Loucy (cell line): ENCODE data around the gene CD2AP.
"Not testable (repeated sequence)": the region's sequence is repeated elsewhere in the genome, so short reads cannot be mapped to it uniquely, and the experiment has no call there.

Source experiments
- H2AFZ ChIP-seq: fragments of 200-600 bp; sonication (generic); 2 replicates; pipeline ENCODE4 v1.6.0; 2016; ENCODE audit warnings: antibody characterized with exemption, mild to moderate bottlenecking, low read length, moderate library complexity
- H3F3A ChIP-seq: fragments of 200-600 bp; 2 replicates; pipeline ENCODE4 v1.6.0; 2016; ENCODE audit warnings: antibody characterized with exemption, low read depth, mild to moderate bottlenecking
- H3K27me3 ChIP-seq: fragments of 200-600 bp; sonication (generic); 2 replicates; pipeline ENCODE4 v1.6.1; 2014; ENCODE audit warnings: low read length, mild to moderate bottlenecking; ENCODE audit not compliant: insufficient read depth, poor library complexity, severe bottlenecking
- H3K36me3 ChIP-seq: fragments of 200-600 bp; sonication (generic); 2 replicates; pipeline ENCODE4 v1.6.1; 2016; ENCODE audit warnings: low read length; ENCODE audit not compliant: insufficient read depth
- H3K4me1 ChIP-seq: fragments of 200-600 bp; sonication (generic); 2 replicates; pipeline ENCODE4 v1.5.1; 2014; ENCODE audit warnings: low read length, mild to moderate bottlenecking; ENCODE audit not compliant: insufficient read depth, poor library complexity, severe bottlenecking
- H3K4me2 ChIP-seq: fragments of 200-600 bp; sonication (generic); 2 replicates; pipeline ENCODE4 v1.6.0; 2014; ENCODE audit warnings: antibody characterized with exemption, low read length, low read depth, mild to moderate bottlenecking; ENCODE audit not compliant: poor library complexity, severe bottlenecking
- H3K4me3 ChIP-seq: fragments of 200-600 bp; sonication (generic); 2 replicates; pipeline ENCODE4 v1.5.1; 2014; ENCODE audit warnings: low read length, mild to moderate bottlenecking, mixed read lengths; ENCODE audit not compliant: poor library complexity, severe bottlenecking
- H3K79me2 ChIP-seq: fragments of 200-600 bp; sonication (generic); 2 replicates; pipeline ENCODE4 v1.6.1; 2014; ENCODE audit warnings: low read length; ENCODE audit not compliant: insufficient read depth
- H3K9ac ChIP-seq: fragments of 200-600 bp; sonication (generic); 2 replicates; pipeline ENCODE4 v1.6.0; 2014; ENCODE audit warnings: mild to moderate bottlenecking, low read depth, low read length, moderate library complexity; ENCODE audit not compliant: poor library complexity, severe bottlenecking
- H3K9me2 ChIP-seq: fragments of 200-600 bp; sonication (generic); replicated peaks from 2 replicates; pipeline ENCODE4 v1.6.1; 2016; ENCODE audit warnings: low read depth, low read length, mixed read lengths
- H3K9me3 ChIP-seq: fragments of 200-600 bp; sonication (generic); 2 replicates; pipeline ENCODE4 v1.6.1; 2014; ENCODE audit warnings: mild to moderate bottlenecking, antibody characterized with exemption, low read length, low read depth; ENCODE audit not compliant: insufficient read depth
- H4K20me1 ChIP-seq: fragments of 200-600 bp; sonication (generic); 2 replicates; pipeline ENCODE4 v1.6.0; 2014; ENCODE audit warnings: antibody characterized with exemption, low read length, mild to moderate bottlenecking; ENCODE audit not compliant: insufficient read depth, poor library complexity, severe bottlenecking
- CTCF ChIP-seq: fragments of 200-600 bp; sonication (generic); conservative IDR thresholded peaks from 2 replicates; pipeline ENCODE4 v1.5.1; 2014; ENCODE audit warnings: mild to moderate bottlenecking, antibody characterized with exemption, low read length
- EZH2phosphoT487 ChIP-seq: fragments of 200-600 bp; IDR thresholded peaks from 2 replicates; pipeline ENCODE4 v1.6.1; 2018; ENCODE audit warnings: antibody characterized with exemption, mild to moderate bottlenecking, moderate library complexity, borderline replicate concordance

CD2AP gene

DNA sequence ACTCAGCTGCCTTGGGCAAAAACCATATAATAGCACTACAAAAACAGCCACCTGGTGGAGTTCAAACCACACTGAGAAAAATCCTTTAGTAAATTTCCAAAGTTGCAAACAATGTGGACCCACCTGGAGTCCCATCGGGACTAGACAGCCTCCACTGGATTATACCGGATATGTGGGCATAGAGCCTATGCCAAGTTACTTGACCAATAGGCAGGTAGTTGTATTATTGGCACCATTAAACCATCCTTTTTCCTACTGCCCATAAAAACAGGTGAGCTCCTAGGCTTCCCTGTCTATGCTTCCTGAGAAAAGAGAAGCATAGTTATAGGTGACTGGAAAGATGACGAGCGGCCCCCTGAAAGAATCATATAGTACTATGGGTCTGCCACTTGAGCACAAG lies 169.1 kb downstream of the CD2AP start:
- Histone ChIP-seq H3K4me2 (no peak overlapping the region), H3K9me3 (no peaks in the 10 kb centered on the region), H2AFZ (no peak overlapping the region), H3K27me3 (no peaks in the 10 kb centered on the region), H3K9ac (no peak overlapping the region), H3F3A (no peaks in the 10 kb centered on the region), H3K4me1 (peaks cover 14% of the 10 kb centered on the region), H4K20me1 (no peaks in the 10 kb centered on the region), H3K4me3 (no peak overlapping the region), H3K36me3 (no peaks in the 10 kb centered on the region), H3K9me2 (no peaks in the 10 kb centered on the region), H3K79me2 (no peaks in the 10 kb centered on the region)
- TF ChIP-seq EZH2phosphoT487 (no peak), CTCF (no peak)

DNA sequence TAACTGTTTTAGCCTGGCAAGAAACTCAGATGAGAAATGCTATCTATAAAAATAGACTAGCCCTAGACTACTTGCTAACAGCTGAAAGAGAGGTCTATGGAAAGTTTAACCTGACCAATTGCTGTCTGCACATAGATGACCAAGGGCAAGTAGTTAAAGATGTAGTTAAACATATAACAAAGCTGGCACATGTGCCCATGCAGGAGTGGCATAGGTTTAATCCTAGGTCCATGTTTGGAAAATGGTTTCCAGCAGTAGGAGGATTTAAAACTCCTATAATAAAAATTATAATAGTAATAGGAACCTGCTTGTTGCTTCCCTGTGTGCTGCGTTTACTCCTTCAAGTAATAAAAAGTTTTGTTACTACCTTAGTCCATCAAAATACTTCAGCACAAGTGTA lies 169.6 kb downstream of the CD2AP start:
- no peaks in the 10 kb centered on the region for H3K79me2 ChIP-seq
- no peaks in the 10 kb centered on the region for H3F3A ChIP-seq
- H3K4me3 ChIP-seq = no peak overlapping the region
- TF ChIP-seq CTCF (no peak), EZH2phosphoT487 (no peak)
- no peaks in the 10 kb centered on the region for H3K27me3 ChIP-seq
- H3K9me3 ChIP-seq = no peaks in the 10 kb centered on the region
- H3K4me1 ChIP-seq = peaks cover 14% of the 10 kb centered on the region
- no peak overlapping the region for H2AFZ ChIP-seq
- H4K20me1 ChIP-seq = no peaks in the 10 kb centered on the region
- no peaks in the 10 kb centered on the region for H3K36me3 ChIP-seq
- no peak overlapping the region for H3K4me2 ChIP-seq
- H3K9ac ChIP-seq = no peak overlapping the region
- no peaks in the 10 kb centered on the region for H3K9me2 ChIP-seq

DNA sequence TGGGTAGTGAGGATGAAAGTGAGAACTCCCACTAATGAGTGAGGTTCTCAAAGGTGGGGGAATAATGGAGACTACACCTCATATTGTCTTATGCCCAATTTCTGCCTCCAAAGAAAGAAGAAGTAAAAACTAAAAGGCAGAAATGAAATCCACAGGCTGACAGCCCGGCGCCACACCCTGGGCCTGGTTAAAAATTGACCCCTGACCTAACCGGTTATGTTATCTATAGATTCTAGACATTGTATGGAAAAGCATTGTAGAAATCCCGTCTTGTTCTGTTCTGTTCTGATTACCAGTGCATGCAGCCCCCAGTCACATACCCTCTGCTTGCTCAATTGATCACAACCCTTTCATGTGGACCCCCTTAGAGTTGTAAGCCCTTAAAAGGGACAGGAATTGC lies 170.0 kb downstream of the CD2AP start:
- not testable (repeated sequence) for H3K9ac ChIP-seq, H3K9me2 ChIP-seq, H3K4me2 ChIP-seq, H3K36me3 ChIP-seq, H2AFZ ChIP-seq, H3K9me3 ChIP-seq, H3F3A ChIP-seq, H4K20me1 ChIP-seq, H3K27me3 ChIP-seq, H3K79me2 ChIP-seq, H3K4me3 ChIP-seq
- H3K4me1 ChIP-seq = peaks cover 14% of the 10 kb centered on the region

DNA sequence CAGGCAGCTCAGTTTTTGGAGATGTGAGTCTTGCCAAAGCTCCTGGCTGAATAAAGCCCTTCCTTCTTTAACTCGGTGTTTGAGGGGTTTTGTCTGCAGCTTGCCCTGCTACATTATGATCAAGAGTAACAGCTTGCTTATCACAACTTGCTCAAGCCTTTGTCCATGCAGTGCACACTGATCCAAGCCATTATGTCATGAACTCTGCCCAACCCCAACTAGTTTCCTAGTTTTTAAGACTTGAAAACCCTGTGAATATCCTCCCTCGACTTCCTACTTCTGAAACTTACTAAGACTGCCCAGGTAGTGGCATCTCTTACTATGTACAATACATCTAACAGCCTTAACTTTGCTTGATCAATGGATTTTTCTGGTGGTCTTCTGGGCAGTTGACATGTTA lies 170.4 kb downstream of the CD2AP start:
- H3K9ac ChIP-seq = no peak overlapping the region
- no peaks in the 10 kb centered on the region for H3F3A ChIP-seq
- no peaks in the 10 kb centered on the region for H3K27me3 ChIP-seq
- no peaks in the 10 kb centered on the region for H3K79me2 ChIP-seq
- no peak overlapping the region for H3K4me2 ChIP-seq
- H4K20me1 ChIP-seq = no peaks in the 10 kb centered on the region
- peaks cover 14% of the 10 kb centered on the region for H3K4me1 ChIP-seq
- H3K9me2 ChIP-seq = no peaks in the 10 kb centered on the region
- H3K9me3 ChIP-seq = no peaks in the 10 kb centered on the region
- TF ChIP-seq EZH2phosphoT487 (no peak), CTCF (no peak)
- no peak overlapping the region for H2AFZ ChIP-seq
- H3K36me3 ChIP-seq = no peaks in the 10 kb centered on the region
- no peak overlapping the region for H3K4me3 ChIP-seq
